Vagina (tissue), 2 donors: ENCODE measurements around the gene EVPLL.
"Not testable (repeated sequence)": the region's sequence is repeated elsewhere in the genome, so short reads cannot be mapped to it uniquely, and the experiment has no call there.

Source experiments
- POLR2A ChIP-seq, 2 donors: fragments of 450-650 bp; IDR thresholded peaks; one replicate each; pipeline ENCODE4 v1.6.1; 2017; ENCODE audit warnings: antibody characterized with exemption in 2 of 2, mild to moderate bottlenecking in 2 of 2, moderate library complexity in 2 of 2
- POLR2AphosphoS5 ChIP-seq, 2 donors: sonication (generic); formaldehyde crosslinking; IDR thresholded peaks; one replicate each; pipeline ENCODE4 v1.9.0; 2017; ENCODE audit warnings: antibody characterized with exemption in 2 of 2, mild to moderate bottlenecking in 2 of 2, low read depth in 1 of 2; ENCODE audit not compliant: insufficient read depth in 1 of 2
- TF ChIP-seq, protein P1 (sequence below), 3 experiments: fragments of 450-650 bp in 2 of 3; fragments of 200-600 bp in 1 of 3; sonication (generic) in 1 of 3; IDR thresholded peaks; one replicate each; pipeline ENCODE4 v1.5.1; 2017 to 2019; ENCODE audit warnings: antibody characterized with exemption in 3 of 3, mild to moderate bottlenecking in 2 of 3, moderate library complexity in 2 of 3

DNA sequence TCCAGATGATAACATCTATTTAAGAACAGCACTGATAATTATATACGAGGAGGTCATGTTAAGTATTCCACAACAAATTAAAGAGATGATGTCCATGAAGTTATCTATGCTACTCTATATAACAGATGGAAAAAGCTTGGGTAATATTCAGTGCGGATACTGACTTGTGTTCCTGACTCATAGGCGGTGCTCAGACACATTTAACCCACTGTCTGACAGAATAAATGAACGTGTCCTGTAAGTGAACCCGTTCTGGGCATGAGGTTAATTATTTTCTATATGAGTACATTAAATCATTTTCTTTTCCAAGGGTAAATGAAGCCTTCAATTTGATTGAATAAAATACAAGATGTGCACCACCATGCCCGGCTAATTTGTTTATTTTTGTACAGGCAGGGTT is 31.7 kb downstream of the EVPLL start:
- TF ChIP-seq, protein P1, sequence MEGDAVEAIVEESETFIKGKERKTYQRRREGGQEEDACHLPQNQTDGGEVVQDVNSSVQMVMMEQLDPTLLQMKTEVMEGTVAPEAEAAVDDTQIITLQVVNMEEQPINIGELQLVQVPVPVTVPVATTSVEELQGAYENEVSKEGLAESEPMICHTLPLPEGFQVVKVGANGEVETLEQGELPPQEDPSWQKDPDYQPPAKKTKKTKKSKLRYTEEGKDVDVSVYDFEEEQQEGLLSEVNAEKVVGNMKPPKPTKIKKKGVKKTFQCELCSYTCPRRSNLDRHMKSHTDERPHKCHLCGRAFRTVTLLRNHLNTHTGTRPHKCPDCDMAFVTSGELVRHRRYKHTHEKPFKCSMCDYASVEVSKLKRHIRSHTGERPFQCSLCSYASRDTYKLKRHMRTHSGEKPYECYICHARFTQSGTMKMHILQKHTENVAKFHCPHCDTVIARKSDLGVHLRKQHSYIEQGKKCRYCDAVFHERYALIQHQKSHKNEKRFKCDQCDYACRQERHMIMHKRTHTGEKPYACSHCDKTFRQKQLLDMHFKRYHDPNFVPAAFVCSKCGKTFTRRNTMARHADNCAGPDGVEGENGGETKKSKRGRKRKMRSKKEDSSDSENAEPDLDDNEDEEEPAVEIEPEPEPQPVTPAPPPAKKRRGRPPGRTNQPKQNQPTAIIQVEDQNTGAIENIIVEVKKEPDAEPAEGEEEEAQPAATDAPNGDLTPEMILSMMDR (IDR thresholded peaks at IDR 0.05), result not testable (repeated sequence)
- not testable (repeated sequence) for TF ChIP-seq POLR2AphosphoS5 (IDR thresholded peaks at IDR 0.05; ENCODE audit: insufficient read depth in 1 of 2, low read depth in 1 of 2); POLR2A (IDR thresholded peaks at IDR 0.05)
